Right hindlimb (tissue), 1 donor: ENCODE results near the gene ARHGAP1.

Source experiments
- DNase-seq: peaks from one replicate; pipeline ENCODE4 v3.0.0-alpha.2; 2018

ARHGAP1 gene

GRCh38 chr11:46692450-46692849, 8.0 kb downstream of the ARHGAP1 start:
- no peak for DNase-seq

GRCh38 chr11:46690702-46691101, 9.7 kb downstream of the ARHGAP1 start:
- DNase-seq = no peak

GRCh38 chr11:46686886-46687795, 13.3 kb downstream of the ARHGAP1 start:
- no peak for DNase-seq

DNA sequence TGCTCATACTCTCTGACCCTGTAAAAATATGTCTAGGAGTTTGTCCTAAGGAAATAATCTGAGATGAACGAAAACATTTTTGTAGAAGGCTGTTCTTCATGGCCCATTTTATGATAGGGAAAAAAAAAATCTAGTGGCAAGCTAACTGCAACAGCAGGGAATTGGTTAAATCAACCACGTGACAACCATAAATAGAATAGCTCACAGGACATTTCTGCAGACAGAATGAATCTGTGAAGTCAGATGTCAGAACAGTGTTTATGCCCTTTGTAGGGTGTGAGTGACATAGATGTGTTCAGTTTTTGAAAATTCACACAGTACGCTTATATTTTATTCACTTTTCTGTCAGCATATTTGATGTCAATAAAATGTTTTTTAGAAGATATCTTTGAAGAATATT, 16.1 kb downstream of the ARHGAP1 start:
- DNase-seq = no peak

DNA sequence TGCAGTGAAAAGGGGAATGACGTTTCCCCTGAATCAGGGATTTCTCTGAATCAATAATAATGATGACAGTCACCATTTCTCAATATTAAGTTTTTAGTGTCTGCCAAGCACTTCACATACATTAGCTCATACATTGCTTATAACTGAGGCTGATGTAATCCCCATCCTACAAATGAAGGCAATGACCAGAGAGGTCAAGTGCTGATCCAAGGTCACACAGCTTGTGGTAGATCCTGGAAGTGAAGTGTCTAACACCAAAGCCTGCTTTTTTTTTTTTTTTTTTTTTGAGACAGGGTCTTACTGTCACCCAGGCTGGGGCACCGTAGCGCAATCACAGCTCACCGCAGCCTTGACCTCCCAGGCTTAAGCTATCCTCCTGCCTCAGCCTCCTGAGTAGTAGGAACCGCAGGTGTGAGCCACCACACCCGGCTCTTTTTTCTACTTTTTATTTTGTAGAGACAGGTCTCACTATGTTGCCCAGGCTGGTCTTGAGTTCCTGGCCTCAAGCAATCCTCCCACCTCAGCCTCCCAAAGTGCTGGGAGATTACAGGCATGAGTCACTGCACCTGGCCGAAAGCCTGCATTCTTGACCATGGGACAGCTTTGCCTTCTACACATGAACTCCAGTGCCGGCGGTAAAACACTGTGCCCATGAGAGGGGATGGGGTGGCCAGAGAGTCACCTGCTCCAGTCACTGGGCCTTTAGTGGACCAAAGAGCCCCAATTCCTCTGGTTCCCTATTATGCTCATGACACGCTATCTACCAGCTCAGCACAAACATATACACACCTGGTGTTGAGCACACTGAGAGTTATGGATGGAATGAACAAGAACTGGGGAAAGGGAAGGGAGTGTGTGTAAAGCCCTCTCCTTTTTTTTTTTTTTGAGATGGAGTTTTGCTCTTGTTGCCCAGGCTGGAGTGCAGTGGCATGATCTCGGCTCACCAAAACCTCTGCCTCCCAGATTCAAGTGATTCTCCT, 17.4 kb downstream of the ARHGAP1 start:
- no peak for DNase-seq

DNA sequence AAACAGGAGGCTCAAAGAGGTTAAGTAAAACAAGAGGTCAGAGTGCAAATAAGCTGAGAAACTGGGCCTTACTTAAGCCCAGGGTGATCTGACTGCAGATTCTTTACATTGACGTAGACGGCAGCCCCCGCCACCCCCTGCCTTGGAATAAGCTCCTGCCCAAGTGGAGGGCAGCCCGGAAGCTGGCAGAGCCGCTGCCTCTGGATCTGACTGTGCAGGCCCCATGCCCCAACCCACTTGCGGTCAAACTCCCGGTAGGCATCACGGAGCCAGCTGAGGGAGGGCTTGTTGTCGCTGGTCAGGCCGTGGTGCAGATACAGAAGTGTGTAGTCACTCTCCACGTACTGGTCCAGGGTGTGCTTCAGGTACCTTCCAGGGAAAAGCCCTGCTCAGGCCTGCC, 18.6 kb downstream of the ARHGAP1 start:
- DNase-seq = no peak

GRCh38 chr11:46680815-46681214, 19.6 kb downstream of the ARHGAP1 start:
- no peak for DNase-seq

GRCh38 chr11:46680164-46680760, 20.2 kb downstream of the ARHGAP1 start:
- no peak for DNase-seq

DNA sequence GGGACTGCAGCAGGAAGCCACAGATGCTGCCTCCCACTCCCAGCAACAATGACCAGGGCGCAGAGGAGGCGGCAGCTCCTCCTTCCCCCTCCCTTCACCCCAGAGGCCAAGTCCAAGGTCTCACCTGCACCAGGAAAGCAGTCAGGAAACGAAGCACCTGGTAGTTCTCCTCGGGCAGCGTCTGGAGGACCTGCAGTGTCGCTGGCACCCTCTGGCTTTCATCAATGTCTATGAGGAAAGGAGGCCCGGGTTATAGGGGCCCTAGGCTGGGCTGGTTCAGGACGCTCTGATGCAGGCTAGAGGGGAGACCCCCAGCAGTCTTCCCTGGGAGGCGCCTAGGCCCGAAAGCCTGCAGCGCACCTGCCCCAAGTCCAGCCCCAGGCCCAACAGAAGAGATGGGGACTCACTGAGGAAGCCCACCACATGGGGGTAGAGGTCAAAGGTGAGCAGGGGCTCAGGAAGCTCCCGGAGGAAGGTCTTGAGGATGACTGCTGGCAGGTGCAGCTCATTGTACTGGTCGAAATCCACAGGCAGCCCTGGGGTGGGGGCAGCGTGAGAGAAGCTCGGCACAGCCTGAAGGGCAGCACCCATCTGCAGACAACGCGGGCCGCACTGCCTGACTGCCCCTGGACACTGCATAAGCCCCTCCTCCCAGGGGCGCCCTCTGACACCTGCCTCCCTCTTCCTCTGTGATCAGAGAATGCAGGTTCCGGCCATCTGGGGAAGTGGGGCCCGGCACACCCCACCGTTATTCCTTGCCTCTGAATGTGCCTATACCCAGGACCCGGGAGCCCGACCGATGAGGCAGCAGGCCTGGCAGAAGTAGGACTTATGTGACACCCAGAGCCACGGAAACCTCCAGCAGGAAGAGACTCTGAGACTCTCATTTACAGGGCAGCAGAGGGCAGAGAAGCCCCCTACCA, 20.9 kb downstream of the ARHGAP1 start:
- DNase-seq = no peak

DNA sequence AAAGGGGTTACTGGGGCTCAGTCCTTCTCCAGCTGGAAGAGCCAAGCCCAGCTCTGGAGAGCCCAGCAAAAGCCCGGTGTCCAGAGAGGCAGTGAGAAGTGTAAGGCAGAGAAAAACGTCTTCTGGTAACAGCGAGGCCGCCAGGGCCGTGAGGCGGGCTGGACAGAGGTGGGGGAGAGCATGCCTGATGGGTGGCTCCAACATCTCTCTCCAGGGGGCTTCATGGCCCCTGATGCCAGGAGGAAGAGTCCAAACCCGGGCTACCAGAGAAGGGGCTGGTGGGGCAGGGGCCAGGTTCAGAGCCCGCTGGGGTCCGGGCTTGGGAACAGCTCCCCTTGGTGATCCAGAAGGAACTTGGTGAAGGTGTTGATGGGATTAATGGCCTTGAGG, 21.7 kb downstream of the ARHGAP1 start:
- DNase-seq = no peak

DNA sequence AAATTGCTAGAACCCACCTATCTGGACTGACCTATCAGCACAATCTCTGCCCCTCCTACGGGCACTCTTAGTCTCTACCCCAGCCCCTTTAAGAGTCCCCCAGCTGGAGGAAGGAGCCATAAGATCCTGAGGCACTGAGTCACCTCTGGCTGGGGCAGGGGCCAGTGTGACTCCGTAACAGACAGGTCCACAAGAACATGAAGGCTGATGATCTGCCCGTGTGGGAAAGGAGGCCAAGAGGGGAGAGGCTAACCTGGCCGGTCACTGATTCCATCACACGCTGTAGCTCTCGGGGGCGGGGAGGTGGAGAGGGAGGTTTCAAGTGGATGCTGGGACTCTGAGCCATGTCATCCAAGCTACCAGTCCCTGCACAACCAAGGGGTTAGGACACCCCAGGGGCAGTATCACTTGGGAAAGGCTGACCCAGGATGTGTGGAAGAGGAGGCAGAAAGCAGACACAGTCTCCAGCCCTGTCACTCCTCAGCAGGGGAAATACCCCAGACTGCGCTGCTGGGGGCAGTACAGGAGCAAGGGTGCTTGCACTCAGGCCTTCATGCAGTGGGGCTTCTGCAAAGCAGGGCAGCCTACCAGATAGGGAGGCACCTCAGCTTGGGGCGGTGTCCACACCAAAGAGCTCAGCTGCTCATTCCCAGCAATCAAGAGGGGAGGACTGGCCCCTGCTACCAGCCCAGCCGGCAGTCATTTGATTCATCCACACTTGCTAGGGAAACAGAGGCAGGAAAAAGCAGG, 22.3 kb downstream of the ARHGAP1 start:
- no peak for DNase-seq

GRCh38 chr11:46677169-46677568, 23.2 kb downstream of the ARHGAP1 start:
- DNase-seq = no peak

GRCh38 chr11:46676436-46677158, 23.8 kb downstream of the ARHGAP1 start:
- DNase-seq = no peak

DNA sequence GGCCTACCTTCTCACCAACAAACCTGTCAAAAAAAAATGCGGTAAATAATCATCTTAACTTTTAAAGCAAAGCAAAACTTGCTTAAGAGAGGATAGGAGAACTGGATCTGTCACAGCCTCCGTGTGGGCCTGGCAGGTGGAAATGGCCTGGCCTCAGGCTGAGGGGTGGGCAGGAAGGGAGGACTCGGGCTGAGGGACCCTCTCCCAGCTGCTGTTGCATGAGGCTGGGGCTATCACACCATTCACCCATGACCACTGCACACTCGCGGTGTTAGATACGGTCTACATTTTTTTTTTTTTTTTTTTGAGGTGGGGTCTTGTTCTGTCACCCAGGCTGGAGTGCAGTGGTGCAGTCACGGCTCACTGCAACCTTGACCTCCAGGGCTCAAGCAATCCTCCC, 24.5 kb downstream of the ARHGAP1 start:
- DNase-seq = no peak

- peak; percentile 57 for DNase-seq
These were observed 25.0 kb downstream of the ARHGAP1 start for GRCh38 chr11:46675288-46675851.

DNA sequence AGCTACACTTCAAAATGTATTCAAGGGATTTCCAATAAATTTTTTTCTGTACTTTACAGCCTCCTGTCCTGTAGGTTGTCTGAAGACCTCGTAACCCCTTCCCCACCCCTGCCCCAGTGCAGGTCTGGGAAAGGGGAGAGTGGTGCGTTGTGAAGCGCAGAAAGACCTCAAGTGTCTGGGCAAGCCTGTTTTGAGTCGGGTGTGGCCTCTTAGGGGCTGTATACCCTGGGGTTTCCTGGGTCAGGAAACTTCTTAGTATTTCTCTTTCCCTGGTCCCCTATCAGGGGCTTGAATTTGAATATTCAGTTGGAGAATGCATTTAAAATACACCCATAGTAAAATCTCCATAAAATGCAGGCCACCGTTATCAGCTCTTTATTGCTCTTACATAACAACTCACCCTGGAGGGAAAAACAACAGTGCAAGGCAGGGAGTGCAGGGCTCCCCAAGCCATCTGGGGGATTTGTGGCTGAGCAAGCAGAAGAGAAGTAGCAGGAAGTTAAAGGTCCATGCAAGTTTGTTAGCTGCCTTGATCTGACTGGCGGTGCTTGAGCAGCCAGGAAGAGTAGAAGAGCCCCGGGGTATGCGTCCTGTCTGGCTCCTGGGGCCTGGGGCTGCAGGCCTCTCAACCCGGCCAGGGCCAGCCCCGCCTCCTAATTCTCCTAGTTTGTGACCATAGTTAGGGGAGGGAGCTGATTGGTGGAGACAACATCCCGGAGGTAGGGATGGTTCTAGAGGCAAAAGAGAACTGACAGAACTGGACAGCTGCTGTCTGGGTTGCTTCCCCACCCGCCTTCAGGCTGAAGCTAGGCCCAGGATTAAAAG, 25.7 kb downstream of the ARHGAP1 start:
- peak; percentile 58 for DNase-seq

- no peak for DNase-seq
These were observed 26.5 kb downstream of the ARHGAP1 start for GRCh38 chr11:46673713-46674462.

DNA sequence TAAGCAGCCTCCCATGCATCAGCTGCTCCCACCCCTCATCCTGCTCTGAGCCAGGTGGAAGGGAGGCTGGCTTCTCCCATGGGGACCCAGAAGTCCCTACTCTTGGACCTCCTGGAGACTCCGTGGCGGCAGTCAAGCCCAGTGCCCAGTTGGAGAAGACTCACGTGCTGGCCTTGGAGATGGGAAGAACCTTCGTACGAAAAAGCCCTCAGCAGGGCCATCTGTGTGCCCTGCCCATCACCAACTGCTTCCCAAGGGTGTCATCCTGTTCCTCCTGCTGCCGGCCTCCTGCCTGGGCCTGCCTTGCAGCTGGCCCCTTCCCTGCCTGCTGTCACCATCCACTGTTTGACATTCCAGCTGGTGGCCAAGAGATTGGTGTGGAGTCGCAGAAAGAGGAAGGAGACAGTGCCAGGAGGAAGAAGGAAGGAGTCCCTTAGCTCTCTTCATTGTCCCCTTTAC, 28.0 kb downstream of the ARHGAP1 start:
- no peak for DNase-seq

DNA sequence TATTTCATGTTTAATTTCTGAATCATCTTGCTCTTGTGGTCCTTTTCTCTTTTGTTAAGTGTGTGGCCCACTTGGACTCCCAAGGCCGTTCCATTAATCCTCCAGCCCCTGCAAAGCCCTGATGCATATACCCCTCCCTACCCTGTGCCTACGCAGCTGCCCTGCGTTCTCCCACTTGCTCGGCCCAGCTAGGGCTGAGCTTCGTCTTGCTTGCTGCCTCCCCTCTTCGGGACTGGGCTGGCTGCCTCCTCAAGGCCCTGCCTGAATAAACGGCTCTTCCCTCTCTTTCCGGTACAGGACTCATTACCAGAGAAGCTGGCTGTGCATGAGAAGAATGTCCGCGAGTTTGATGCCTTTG, 28.5 kb downstream of the ARHGAP1 start:
- no peak for DNase-seq
